ENCODE results near the gene AIG1.

DNA sequence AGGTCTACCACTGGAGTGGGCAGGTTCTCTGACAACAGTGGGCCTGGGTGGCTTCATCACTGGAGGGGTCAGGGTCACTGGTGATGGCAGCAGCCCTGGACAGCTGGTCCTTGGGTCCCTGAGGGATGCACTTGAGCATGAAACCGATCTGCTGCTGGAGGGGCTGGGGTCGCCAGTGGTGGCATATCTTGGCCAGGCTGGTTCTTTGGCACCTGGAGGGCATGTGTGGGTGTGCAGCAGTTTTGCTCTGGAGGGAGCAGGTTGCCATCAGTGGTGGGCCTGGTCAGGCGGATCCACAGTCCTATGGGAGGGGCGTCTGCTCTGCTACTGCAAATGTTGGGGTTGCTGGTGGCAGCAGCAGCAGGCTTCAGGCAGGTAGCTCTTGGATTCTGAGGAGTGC is 117.0 kb downstream of the AIG1 start:
- TF ChIP-seq POLR2AphosphoS5 (IDR thresholded peaks at IDR 0.05; ENCODE audit: low read depth, low read length): no peak
- TF ChIP-seq POLR2A (IDR thresholded peaks at IDR 0.05; ENCODE audit: low read depth, low read length): no peak
- no peak for TF ChIP-seq TAF1 (IDR thresholded peaks at IDR 0.05; ENCODE audit: borderline replicate concordance, low read depth, low read length)

Data from GM12892 (cell line).